ENCODE results near the gene DDX4.

Gene DDX4

DNA sequence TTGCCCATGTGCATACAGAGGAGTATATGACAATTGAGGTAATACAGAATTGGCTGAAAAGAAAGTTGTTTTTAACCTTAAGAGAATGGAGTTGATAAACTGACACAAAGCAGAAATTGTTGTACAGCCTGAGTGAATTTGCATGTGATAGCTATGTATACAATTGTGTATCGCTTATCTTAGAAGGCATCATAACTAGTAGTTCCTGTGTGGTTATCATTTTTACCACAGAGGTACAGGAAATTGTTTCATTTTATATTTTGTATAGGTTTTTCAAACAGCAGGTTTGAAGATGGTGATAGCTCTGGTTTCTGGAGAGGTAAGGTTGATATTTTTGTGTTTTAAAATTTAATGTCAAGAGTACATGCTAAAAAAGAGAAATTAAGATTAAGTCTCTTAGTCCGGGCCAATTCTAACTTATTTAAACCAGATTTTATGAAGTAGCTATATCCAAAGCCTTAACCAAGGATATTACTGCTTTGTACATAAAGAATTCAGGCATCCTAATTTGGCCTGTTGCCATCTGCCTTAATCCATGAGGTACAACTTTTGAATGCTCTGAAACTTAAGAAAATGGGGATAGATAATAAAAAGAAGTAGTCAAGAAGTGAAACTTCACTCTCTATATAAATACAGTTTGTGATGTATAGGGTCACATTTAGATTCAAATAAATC, 26.0 kb downstream of the DDX4 start:
- no peak overlapping the region for H3K4me3 ChIP-seq (ENCODE audit: low read depth, low read length)
- no peaks in the 10 kb centered on the region for H3K4me1 ChIP-seq
- no peak overlapping the region for H2AFZ ChIP-seq
- no peaks in the 10 kb centered on the region for H3K36me3 ChIP-seq (ENCODE audit: control insufficient read depth, insufficient read depth, low read length)
- H3K27me3 ChIP-seq (ENCODE audit: control insufficient read depth, insufficient read depth, low read length) = no peaks in the 10 kb centered on the region
- TF ChIP-seq CTCF (IDR thresholded peaks at IDR 0.05) = no peak
- no peak overlapping the region for H3K4me2 ChIP-seq (ENCODE audit: low read length)
- no peaks in the 10 kb centered on the region for H3K9me3 ChIP-seq (ENCODE audit: control insufficient read depth, low read length)
- H3K79me2 ChIP-seq = no peaks in the 10 kb centered on the region
- H3K9ac ChIP-seq = no peak overlapping the region
- no peak overlapping the region for H3K27ac ChIP-seq

DNA sequence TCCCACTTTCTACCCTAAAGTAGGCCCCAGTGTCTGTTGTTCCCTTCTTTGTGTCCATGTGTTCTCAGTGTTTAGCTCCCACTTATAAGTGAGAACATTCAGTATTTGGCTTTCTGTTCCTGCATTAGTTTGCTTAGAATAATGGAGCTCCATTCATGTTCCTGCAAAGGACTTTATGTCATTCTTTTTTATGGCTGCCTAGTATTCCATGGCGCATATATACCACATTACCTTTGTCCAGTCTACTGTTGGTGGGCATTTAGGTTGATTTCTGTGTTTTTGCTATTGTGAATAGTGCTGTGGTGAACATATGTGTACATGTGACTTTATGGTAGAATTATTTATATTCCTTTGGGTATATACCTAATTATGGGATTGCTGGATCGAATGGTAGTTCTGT, 30.4 kb downstream of the DDX4 start:
- Histone ChIP-seq H3K79me2 (no peaks in the 10 kb centered on the region), H3K36me3 (ENCODE audit: control insufficient read depth, insufficient read depth, low read length) (no peaks in the 10 kb centered on the region), H3K4me3 (ENCODE audit: low read depth, low read length) (no peak overlapping the region), H3K9me3 (ENCODE audit: control insufficient read depth, low read length) (no peaks in the 10 kb centered on the region), H3K27ac (no peak overlapping the region), H2AFZ (no peak overlapping the region), H3K27me3 (ENCODE audit: control insufficient read depth, insufficient read depth, low read length) (no peaks in the 10 kb centered on the region), H3K9ac (no peak overlapping the region), H3K4me2 (ENCODE audit: low read length) (no peak overlapping the region), H3K4me1 (no peaks in the 10 kb centered on the region)
- TF ChIP-seq CTCF (IDR thresholded peaks at IDR 0.05) = no peak

DNA sequence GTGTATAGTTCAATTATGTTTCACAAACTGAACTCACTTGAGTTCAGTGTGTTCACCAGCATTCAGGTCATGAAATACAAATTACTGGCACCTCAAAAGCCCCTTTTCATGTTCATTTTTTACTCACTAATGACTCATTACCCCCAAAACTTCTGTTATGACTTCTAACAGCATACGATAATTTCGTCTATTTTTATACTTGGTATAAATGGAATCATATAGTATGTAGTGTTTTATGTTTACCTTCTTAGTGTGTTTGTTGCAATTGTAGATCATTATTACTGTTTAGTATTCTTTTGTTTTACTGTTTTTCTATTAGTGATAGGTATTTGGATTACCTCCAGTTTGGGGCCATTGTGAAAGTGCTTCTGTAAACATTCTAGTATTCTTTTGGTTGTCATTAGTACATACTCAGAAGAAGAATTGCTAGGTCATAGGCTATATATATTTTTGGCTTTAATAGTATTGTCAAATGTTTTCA, 33.4 kb downstream of the DDX4 start:
- no peaks in the 10 kb centered on the region for H3K79me2 ChIP-seq
- H3K36me3 ChIP-seq (ENCODE audit: control insufficient read depth, insufficient read depth, low read length) = no peaks in the 10 kb centered on the region
- no peak overlapping the region for H3K4me3 ChIP-seq (ENCODE audit: low read depth, low read length)
- no peak overlapping the region for H3K9ac ChIP-seq
- H3K4me1 ChIP-seq = no peaks in the 10 kb centered on the region
- no peak overlapping the region for H3K27ac ChIP-seq
- H2AFZ ChIP-seq = no peak overlapping the region
- TF ChIP-seq CTCF (IDR thresholded peaks at IDR 0.05) = no peak
- no peak overlapping the region for H3K4me2 ChIP-seq (ENCODE audit: low read length)
- no peaks in the 10 kb centered on the region for H3K27me3 ChIP-seq (ENCODE audit: control insufficient read depth, insufficient read depth, low read length)
- H3K9me3 ChIP-seq (ENCODE audit: control insufficient read depth, low read length) = no peaks in the 10 kb centered on the region

DNA sequence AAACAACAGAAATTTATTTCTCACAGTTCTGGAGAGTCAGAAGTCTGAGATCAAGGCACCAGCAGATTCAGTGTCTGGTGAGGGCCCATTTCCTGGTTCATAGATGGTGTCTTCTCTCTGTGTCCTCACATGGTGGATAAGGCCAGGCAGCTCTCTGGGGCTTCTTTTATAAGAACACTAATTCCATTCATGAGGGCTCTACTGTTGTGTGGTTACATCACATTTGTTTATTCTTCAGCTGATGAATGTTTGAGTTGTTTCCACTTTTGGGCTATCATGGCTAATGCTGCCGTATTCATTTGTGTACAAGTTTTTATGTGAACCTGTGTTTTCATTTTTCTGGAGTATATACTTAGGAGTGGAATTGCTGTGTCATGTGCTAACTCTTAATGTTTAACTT, 35.2 kb downstream of the DDX4 start:
- Histone ChIP-seq H3K27ac (no peak overlapping the region), H3K4me2 (ENCODE audit: low read length) (no peak overlapping the region), H3K9me3 (ENCODE audit: control insufficient read depth, low read length) (no peaks in the 10 kb centered on the region), H3K79me2 (no peaks in the 10 kb centered on the region), H3K4me1 (no peaks in the 10 kb centered on the region), H3K4me3 (ENCODE audit: low read depth, low read length) (no peak overlapping the region), H3K36me3 (ENCODE audit: control insufficient read depth, insufficient read depth, low read length) (no peaks in the 10 kb centered on the region), H2AFZ (no peak overlapping the region), H3K9ac (no peak overlapping the region), H3K27me3 (ENCODE audit: control insufficient read depth, insufficient read depth, low read length) (no peaks in the 10 kb centered on the region)
- TF ChIP-seq CTCF (IDR thresholded peaks at IDR 0.05) = no peak

DNA sequence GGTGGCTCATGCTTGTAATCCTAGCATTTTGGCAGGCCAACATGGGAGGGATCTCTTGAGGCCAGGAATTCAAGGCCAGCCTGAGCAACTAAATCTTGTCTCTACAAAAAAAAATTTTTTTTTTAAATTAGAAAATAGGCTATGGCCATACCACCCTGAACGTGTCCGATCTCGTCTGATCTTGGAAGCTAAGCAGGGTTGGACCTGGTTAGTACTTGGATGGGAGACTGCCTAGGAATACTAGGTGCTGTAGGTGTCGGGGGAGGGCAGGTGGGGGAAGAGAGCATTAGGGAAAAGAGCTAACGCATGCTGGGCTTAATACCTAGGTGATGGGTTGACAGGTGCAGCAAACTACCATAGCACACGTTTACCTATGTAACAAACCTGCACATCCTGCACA, 39.5 kb downstream of the DDX4 start:
- H3K4me1 ChIP-seq = no peaks in the 10 kb centered on the region
- no peak overlapping the region for H3K4me2 ChIP-seq (ENCODE audit: low read length)
- H3K4me3 ChIP-seq (ENCODE audit: low read depth, low read length) = no peak overlapping the region
- no peak overlapping the region for H3K9ac ChIP-seq
- no peaks in the 10 kb centered on the region for H3K9me3 ChIP-seq (ENCODE audit: control insufficient read depth, low read length)
- TF ChIP-seq CTCF (IDR thresholded peaks at IDR 0.05) = no peak
- no peaks in the 10 kb centered on the region for H3K79me2 ChIP-seq
- no peak overlapping the region for H2AFZ ChIP-seq
- no peak overlapping the region for H3K27ac ChIP-seq
- no peaks in the 10 kb centered on the region for H3K36me3 ChIP-seq (ENCODE audit: control insufficient read depth, insufficient read depth, low read length)
- H3K27me3 ChIP-seq (ENCODE audit: control insufficient read depth, insufficient read depth, low read length) = no peaks in the 10 kb centered on the region
